Heart left ventricle (tissue), 16 donors: ENCODE measurements around the gene KHDRBS1. TPM values are rescaled to one million over a fixed set of nuclear protein-coding genes. Genes with fewer than 3 reads are reported as not detected.

Source experiments
- ATAC-seq, 4 donors: fragments of 200-7000 bp; cut with Tn5 transposase; one replicate each; pipeline ENCODE4 v1.9.1; 2020 to 2022; ENCODE audit warnings: moderate library complexity in 4 of 4, mild to moderate bottlenecking in 3 of 4, moderate number of reproducible peaks in 1 of 4
- DNase-seq, 5 donors: peaks; one replicate each; pipeline ENCODE4 v3.0.0-alpha.2; 2020
- H3K27ac ChIP-seq, 12 donors: fragments of 200-600 bp; sonication (generic) in 4 of 12; one replicate each; pipeline versions ENCODE4 v1.5.0 to v1.8.0; 2016 to 2022; ENCODE audit warnings: mild to moderate bottlenecking in 2 of 12
- H3K27me3 ChIP-seq, 9 donors: fragments of 200-600 bp; sonication (generic) in 2 of 9; one replicate each; pipeline versions ENCODE4 v1.5.1 to v1.8.0; 2016 to 2022; ENCODE audit warnings: mild to moderate bottlenecking in 3 of 9
- H3K36me3 ChIP-seq, 9 donors: fragments of 200-600 bp; sonication (generic) in 2 of 9; one replicate each; pipeline versions ENCODE4 v1.5.0 to v1.8.0; 2018 to 2022; ENCODE audit warnings: mild to moderate bottlenecking in 2 of 9
- H3K4me1 ChIP-seq, 12 donors: fragments of 200-600 bp; sonication (generic) in 4 of 12; one replicate each; pipeline versions ENCODE4 v1.5.0 to v1.8.0; 2016 to 2022; ENCODE audit warnings: mild to moderate bottlenecking in 3 of 12
- H3K4me3 ChIP-seq, 12 donors: fragments of 200-600 bp; sonication (generic) in 4 of 12; one replicate each; pipeline versions ENCODE4 v1.5.0 to v1.8.0; 2017 to 2022; ENCODE audit warnings: mild to moderate bottlenecking in 9 of 12, moderate library complexity in 4 of 12
- H3K9me3 ChIP-seq, 12 donors: fragments of 200-600 bp; sonication (generic) in 4 of 12; one replicate each; pipeline versions ENCODE4 v1.5.0 to v1.8.0; 2016 to 2022; ENCODE audit warnings: mild to moderate bottlenecking in 1 of 12
- POLR2A ChIP-seq, 2 donors: fragments of 450-650 bp; IDR thresholded peaks; one replicate each; pipeline ENCODE4 v1.6.1; 2017; ENCODE audit warnings: antibody characterized with exemption in 2 of 2, mild to moderate bottlenecking in 2 of 2, moderate library complexity in 2 of 2
- WGBS, 4 donors: extraction: QIAGEN DNeasy Blood & Tissue Kit in 2 of 4; methylation state at CpG; one replicate each; pipeline versions ENCODE4 v1.1.5 to v1.1.7; 2013 to 2018; 5-methylcytosine and 5-hydroxymethylcytosine counted together
- intact Hi-C, 10 donors: fragments of 100-400 bp; cut with DNase I; formaldehyde crosslinking; loops; one replicate each; pipeline versions ENCODE4 v1.11.1 to v1.14.2; 2022
- long read RNA-seq, 3 donors: library from polyadenylated mRNA; unstranded; transcript quantifications; one replicate each; pipeline ENCODE4 v2.0.0, GENCODE V29; 2020 to 2021
- polyA plus RNA-seq, 2 donors: library from polyadenylated mRNA; stranded (reverse); fragments of 200-250 nt; gene quantifications; one replicate each; pipeline ENCODE4 v1.2.3, GENCODE V29; 2013
- total RNA-seq, 9 donors: library from RNA; depleted of rRNA in 2 of 9; stranded (reverse); fragments of >200 nt in 2 of 9; fragmentation: NEBNext Ultra II Directional in 3 of 9; extraction: Animal tissue kit (Norgen Biotek cat#: 25700) in 3 of 9; gene quantifications; one replicate each; pipeline versions ENCODE4 v1.1.0 to v1.2.4, GENCODE V29; 2016 to 2023
- TF ChIP-seq, protein P1 (sequence below), 12 donors: fragments of 200-600 bp; sonication (generic) in 4 of 12; IDR thresholded peaks; one replicate each; pipeline versions ENCODE4 v1.5.0 to v1.8.0; 2018 to 2022; ENCODE audit warnings: antibody characterized with exemption in 12 of 12, mild to moderate bottlenecking in 5 of 12
- donor health status: ischemic (EF 13 %, LVEDD 7.1; RV severe dilation, severe dysfunction).
- donor health status: healthy with polysubstance abuse.
- donor health status: DM: no; HTN: yes; CAD: no.
- donor health status: DM: no; HTN: no; CAD: no.
- donor health status: ischemic (EF 25% LVEDD 6.9; RV normal size, moderate dysfunction).
- donor health status: ischemic (EF 25% LVEDD 5.7; RV mildly dilated, moderate dysfunction).
- donor health status: healthy.
- donor health status: DM: yes; HTN: yes; CAD: no.
- donor health status: ischemic (EF 35%, LVEDD 5.7; RV mildly dilated, moderate dysfunction).
- donor health status: nonischemic (EF 11% LVEDD 7.7; RV severe dilation, severe dysfunction).
- donor health status: DM: yes; HTN: yes; CAD: no.
- donor health status: PGD.
- donor health status: ischemic (EF 29% LVEDD 5.4; RV normal size, mild dysfunction).
- donor health status: nonischemic (EF 23%, LVEDD 6.1; RV moderate dilation, normal function).

KHDRBS1 gene, protein sequence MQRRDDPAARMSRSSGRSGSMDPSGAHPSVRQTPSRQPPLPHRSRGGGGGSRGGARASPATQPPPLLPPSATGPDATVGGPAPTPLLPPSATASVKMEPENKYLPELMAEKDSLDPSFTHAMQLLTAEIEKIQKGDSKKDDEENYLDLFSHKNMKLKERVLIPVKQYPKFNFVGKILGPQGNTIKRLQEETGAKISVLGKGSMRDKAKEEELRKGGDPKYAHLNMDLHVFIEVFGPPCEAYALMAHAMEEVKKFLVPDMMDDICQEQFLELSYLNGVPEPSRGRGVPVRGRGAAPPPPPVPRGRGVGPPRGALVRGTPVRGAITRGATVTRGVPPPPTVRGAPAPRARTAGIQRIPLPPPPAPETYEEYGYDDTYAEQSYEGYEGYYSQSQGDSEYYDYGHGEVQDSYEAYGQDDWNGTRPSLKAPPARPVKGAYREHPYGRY
- total RNA-seq (10 to 100 TPM; 45.2 to 79.3 (median 68.5) TPM), polyA plus RNA-seq (10 to 100 TPM; 33.0 to 58.6 TPM)
- long read RNA-seq, donor 1, transcript KHDRBS1-202 (9 exons, 2,757 nt): major isoform, 194 of 203 reads
- long read RNA-seq, donor 1, partial matches to known transcripts: 2 of 203 reads
- long read RNA-seq, donor 1, other reads (novel, unspliced or antisense): 4 of 203 reads
- long read RNA-seq, donor 2, transcript KHDRBS1-202 (9 exons, 2,757 nt): major isoform, 6 of 10 reads
- long read RNA-seq, donor 2, partial matches to known transcripts: 0 of 10 reads
- long read RNA-seq, donor 2, other reads (novel, unspliced or antisense): 3 of 10 reads
- long read RNA-seq, donor 3, transcript KHDRBS1-202 (9 exons, 2,757 nt): major isoform, 153 of 164 reads
- long read RNA-seq, donor 3, partial matches to known transcripts: 3 of 164 reads
- long read RNA-seq, donor 3, other reads (novel, unspliced or antisense): 5 of 164 reads

DNA sequence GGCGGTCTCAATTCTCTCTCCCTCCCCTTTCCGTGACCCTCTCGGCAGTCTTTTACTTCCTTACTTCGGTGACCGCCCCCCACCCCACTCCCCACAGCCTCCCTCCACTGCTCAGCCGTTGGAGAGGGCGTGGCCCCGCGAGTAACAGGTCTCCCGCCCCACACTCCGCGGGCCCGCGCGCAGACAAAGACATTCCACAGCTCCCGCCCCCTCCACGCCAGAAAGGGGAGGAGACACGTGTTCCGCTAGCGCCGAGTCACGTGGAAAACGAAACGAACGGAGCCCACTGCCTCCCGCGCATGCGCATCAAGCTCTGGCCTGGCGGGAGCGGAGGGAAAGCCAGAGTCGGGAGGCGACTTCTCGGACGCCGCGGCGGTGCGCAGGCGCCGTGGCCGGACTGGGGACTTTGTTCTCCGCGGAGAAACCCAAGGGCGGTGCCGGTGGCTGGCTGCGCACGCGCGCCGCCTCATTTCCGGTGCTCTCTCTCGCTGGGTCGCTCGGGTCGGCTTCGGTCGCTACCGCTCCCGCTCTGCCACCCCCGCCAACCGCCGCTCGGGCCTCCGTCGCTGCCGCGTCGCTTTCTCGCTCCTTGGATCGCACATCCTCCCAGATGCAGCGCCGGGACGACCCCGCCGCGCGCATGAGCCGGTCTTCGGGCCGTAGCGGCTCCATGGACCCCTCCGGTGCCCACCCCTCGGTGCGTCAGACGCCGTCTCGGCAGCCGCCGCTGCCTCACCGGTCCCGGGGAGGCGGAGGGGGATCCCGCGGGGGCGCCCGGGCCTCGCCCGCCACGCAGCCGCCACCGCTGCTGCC, at the start of gene KHDRBS1:
Gene KHDRBS1, plus strand, starts transcription at position 483 of the 813 bp plus-strand sequence. Its CDS starts 128 bp downstream, at position 611.
- Histone ChIP-seq H3K4me1 (peaks cover 2 to 51% (median 28%) of the 10 kb centered on the region in 12 donors), H3K9me3 (no peaks in the 10 kb centered on the region), H3K36me3 (peaks cover 0 to 10% (median 0%) of the 10 kb centered on the region in 9 donors), H3K27me3 (no peaks in the 10 kb centered on the region), H3K27ac (peak within 1 kb of the TSS; percentile 97 to 100 (median 100)), H3K4me3 (peak within 1 kb of the TSS; percentile 84 to 100 (median 97))
- peak; percentile 94 to 97 (median 96) for ATAC-seq
- DNase-seq: peak; percentile 99 to 100 (median 99)
- TF ChIP-seq, protein P1, sequence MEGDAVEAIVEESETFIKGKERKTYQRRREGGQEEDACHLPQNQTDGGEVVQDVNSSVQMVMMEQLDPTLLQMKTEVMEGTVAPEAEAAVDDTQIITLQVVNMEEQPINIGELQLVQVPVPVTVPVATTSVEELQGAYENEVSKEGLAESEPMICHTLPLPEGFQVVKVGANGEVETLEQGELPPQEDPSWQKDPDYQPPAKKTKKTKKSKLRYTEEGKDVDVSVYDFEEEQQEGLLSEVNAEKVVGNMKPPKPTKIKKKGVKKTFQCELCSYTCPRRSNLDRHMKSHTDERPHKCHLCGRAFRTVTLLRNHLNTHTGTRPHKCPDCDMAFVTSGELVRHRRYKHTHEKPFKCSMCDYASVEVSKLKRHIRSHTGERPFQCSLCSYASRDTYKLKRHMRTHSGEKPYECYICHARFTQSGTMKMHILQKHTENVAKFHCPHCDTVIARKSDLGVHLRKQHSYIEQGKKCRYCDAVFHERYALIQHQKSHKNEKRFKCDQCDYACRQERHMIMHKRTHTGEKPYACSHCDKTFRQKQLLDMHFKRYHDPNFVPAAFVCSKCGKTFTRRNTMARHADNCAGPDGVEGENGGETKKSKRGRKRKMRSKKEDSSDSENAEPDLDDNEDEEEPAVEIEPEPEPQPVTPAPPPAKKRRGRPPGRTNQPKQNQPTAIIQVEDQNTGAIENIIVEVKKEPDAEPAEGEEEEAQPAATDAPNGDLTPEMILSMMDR (IDR thresholded peaks at IDR 0.05): peak in 1 of 12 donors; percentile 8
- TF ChIP-seq POLR2A (IDR thresholded peaks at IDR 0.05): peak in 1 of 2 donors; percentile 77
- intact Hi-C loops: no loop called here
- WGBS, 4 donors: 0% methylated on average over 51 to 101 of the region's 101 CpGs

DNA sequence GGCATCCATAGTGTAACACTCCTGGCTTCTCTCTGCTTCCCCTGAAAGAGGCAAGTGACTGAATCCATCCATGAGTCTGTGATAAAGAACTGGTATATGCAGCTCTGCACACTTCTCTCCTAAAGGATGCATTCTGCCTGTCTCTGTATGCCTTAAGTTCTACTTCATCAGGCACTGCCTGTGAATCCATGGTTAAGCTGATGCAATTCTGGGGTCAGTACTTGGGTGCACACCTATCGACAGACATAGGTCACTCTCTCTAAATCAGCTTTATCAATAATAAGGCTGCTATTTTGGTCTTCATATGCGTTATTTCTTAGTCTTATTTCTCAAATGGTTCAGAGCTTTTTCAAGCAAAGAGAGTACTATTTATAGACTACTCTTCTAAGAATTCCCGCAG, 42.8 kb upstream of the KHDRBS1 start:
- WGBS, 4 donors: 41 to 56% (median 46%) methylated on average over 3 of the region's 3 CpGs
- no peak overlapping the region for H3K4me3 ChIP-seq
- DNase-seq: no peak
- intact Hi-C loops: loop anchor here in 1 of 10 donors (10.0 kb wide), 1 partner anchor 94 kb away; no protein-coding TSS in a partner anchor
- ATAC-seq: no peak
- H3K4me1 ChIP-seq: peaks cover 0 to 6% (median 0%) of the 10 kb centered on the region in 12 donors
- H3K36me3 ChIP-seq: no peaks in the 10 kb centered on the region
- no peaks in the 10 kb centered on the region for H3K9me3 ChIP-seq
- H3K27ac ChIP-seq: no peak overlapping the region
- TF ChIP-seq, protein P1 (IDR thresholded peaks at IDR 0.05): no peak
- no peak for TF ChIP-seq POLR2A (IDR thresholded peaks at IDR 0.05)
- H3K27me3 ChIP-seq: no peaks in the 10 kb centered on the region

DNA sequence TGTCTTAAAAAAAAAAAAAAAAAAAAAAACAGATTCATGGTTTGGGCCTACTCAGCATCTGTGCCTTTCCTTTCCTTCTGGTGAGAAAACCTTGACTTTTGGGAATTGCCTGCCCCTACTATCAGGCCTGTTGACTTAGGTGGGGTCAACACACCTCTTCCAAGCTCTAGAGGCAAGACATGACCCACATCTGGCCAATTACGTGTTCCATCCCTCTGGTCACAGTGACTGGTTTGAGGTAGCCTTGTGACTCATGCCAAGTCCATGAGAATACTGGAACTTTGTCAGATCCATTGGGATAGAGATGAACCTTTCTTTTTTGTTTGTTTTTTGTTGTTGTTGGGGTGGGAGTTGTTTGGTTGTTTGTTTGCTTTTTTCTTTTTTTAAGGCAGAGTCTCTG, 37.3 kb upstream of the KHDRBS1 start:
- Histone ChIP-seq H3K27ac (no peak overlapping the region), H3K27me3 (no peaks in the 10 kb centered on the region), H3K4me1 (peaks cover 0 to 12% (median 2%) of the 10 kb centered on the region in 12 donors), H3K9me3 (no peaks in the 10 kb centered on the region), H3K4me3 (no peak overlapping the region), H3K36me3 (no peaks in the 10 kb centered on the region)
- DNase-seq: no peak
- ATAC-seq: no peak
- intact Hi-C loops: loop anchor here in 1 of 10 donors (10.0 kb wide), 1 partner anchor 88 kb away; no protein-coding TSS in a partner anchor
- WGBS, 4 donors: 88 to 100% (median 96%) methylated on average over 1 of the region's 1 CpG
- no peak for TF ChIP-seq POLR2A (IDR thresholded peaks at IDR 0.05)
- TF ChIP-seq, protein P1 (IDR thresholded peaks at IDR 0.05): no peak
